Measurements from ENCODE around the gene UNK. TPM values are rescaled to one million over a fixed set of nuclear protein-coding genes. Genes with fewer than 3 reads are reported as not detected.

Gene UNK
- total RNA-seq, 2 donors from 2014 or later, result 18.4 to 59.7 TPM

DNA sequence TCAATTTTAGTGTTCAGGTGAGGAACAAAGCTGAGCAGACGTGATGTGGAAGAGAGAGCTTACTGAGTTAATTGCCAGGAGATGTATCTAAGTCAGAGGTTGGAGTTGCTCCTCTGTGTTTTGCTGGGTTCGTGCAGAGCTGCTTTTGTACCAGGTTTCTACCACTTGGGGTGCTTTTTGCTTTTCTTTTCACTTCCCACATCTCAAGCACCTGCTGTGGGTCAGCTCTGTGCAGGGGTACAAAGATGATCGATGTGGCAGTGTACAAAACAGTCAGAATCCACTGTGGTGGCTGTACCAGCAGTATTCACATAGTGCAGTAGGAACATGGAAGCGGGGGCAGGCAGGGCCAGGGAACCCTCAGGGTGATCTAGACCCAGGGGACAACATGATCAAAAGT, 14.8 kb downstream of the UNK start:
- Histone ChIP-seq H3K4me3 (no peak overlapping the region), H3K36me3 (replicated peaks in 1 of 2; ENCODE audit: insufficient read depth in 1 of 2, low read depth in 2 of 2) (peaks cover 0 to 5% of the 10 kb centered on the region in 2 donors), H3K27me3 (no peaks in the 10 kb centered on the region), H3K4me1 (no peaks in the 10 kb centered on the region), H3K9me3 (no peaks in the 10 kb centered on the region), H3K27ac (no peak overlapping the region)
- no peak for TF ChIP-seq POLR2A (IDR thresholded peaks at IDR 0.05)
- TF ChIP-seq, protein P1, sequence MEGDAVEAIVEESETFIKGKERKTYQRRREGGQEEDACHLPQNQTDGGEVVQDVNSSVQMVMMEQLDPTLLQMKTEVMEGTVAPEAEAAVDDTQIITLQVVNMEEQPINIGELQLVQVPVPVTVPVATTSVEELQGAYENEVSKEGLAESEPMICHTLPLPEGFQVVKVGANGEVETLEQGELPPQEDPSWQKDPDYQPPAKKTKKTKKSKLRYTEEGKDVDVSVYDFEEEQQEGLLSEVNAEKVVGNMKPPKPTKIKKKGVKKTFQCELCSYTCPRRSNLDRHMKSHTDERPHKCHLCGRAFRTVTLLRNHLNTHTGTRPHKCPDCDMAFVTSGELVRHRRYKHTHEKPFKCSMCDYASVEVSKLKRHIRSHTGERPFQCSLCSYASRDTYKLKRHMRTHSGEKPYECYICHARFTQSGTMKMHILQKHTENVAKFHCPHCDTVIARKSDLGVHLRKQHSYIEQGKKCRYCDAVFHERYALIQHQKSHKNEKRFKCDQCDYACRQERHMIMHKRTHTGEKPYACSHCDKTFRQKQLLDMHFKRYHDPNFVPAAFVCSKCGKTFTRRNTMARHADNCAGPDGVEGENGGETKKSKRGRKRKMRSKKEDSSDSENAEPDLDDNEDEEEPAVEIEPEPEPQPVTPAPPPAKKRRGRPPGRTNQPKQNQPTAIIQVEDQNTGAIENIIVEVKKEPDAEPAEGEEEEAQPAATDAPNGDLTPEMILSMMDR (IDR thresholded peaks at IDR 0.05), result no peak
- WGBS, 2 donors, result 81 to 96% methylated on average over 4 of the region's 4 CpGs
- intact Hi-C loops (cut with DNase I), result no loop called here
- ATAC-seq (no peak), DNase-seq (no peak)

DNA sequence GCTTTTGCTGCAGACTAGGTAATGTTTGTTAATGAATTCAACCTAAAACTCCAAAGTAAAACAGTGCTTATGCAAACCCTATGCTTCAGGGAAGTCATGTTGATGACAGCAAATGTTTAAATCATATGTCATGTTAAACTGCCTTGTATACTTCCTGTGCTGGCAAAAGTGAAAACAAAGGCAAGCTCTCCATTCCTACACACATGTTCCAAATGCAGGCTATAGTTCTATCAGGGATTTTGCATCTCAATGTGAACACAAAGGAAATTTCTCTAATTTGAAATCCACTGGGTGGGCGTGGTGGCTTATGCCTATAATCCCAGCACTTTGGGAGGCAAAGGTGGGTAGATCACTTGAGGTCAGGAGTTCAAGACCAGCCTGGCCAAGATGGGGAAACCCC, 19.3 kb downstream of the UNK start:
- TF ChIP-seq, protein P1 (IDR thresholded peaks at IDR 0.05), result no peak
- TF ChIP-seq POLR2A (IDR thresholded peaks at IDR 0.05), result no peak
- DNase-seq (no peak), ATAC-seq (no peak)
- intact Hi-C loops (cut with DNase I), result no loop called here
- H3K36me3 ChIP-seq (replicated peaks in 1 of 2; ENCODE audit: insufficient read depth in 1 of 2, low read depth in 2 of 2), result peaks cover 0 to 2% of the 10 kb centered on the region in 2 donors
- H3K9me3 ChIP-seq, result no peaks in the 10 kb centered on the region
- WGBS, 2 donors, result 86 to 93% methylated on average over 1 of the region's 1 CpG
- no peak overlapping the region for H3K4me3 ChIP-seq
- H3K27me3 ChIP-seq, result no peaks in the 10 kb centered on the region
- H3K4me1 ChIP-seq, result no peaks in the 10 kb centered on the region
- H3K27ac ChIP-seq, result no peak overlapping the region

DNA sequence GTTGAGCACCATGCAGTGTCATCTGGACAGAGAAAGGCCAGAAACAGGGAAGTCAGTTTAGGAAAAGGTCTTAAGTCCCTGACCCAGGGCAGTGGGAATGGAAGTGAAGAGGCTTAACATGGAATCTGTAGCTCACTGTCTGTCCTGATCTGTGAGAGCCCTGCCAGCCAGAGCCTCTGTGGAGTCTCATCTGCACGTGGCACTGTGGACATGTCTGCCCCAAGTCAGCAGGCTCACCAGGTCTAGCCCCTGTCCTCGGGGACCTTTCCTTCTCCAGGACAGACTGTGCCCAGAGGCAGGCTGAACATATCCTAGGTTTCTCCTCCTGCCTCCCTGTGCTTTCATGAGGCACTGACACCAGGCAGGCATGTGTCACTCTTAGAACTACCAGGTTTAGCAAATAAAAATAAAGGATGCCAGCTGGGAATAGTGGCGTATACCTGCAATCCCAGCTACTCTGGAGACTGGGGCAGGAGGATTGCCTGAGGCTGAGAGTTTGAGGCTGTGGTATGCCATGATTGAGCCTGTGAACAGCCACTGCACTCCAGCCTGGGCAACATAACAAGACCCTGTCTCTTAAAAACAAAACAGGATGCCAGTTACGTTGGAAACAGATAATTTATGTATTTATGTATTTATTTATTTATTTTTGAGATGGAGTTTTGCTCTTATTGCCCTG, 22.4 kb downstream of the UNK start:
- Histone ChIP-seq H3K36me3 (replicated peaks in 1 of 2; ENCODE audit: insufficient read depth in 1 of 2, low read depth in 2 of 2) (peaks cover under 1 to 7% of the 10 kb centered on the region in 2 donors), H3K27me3 (no peaks in the 10 kb centered on the region), H3K27ac (no peak overlapping the region), H3K4me3 (no peak overlapping the region), H3K9me3 (no peaks in the 10 kb centered on the region), H3K4me1 (peaks cover 5% of the 10 kb centered on the region)
- DNase-seq (no peak), ATAC-seq (no peak)
- TF ChIP-seq POLR2A (IDR thresholded peaks at IDR 0.05), result no peak
- TF ChIP-seq, protein P1 (IDR thresholded peaks at IDR 0.05), result no peak
- intact Hi-C loops (cut with DNase I), result no loop called here
- WGBS, 2 donors, result 77 to 84% methylated on average over 4 of the region's 4 CpGs

DNA sequence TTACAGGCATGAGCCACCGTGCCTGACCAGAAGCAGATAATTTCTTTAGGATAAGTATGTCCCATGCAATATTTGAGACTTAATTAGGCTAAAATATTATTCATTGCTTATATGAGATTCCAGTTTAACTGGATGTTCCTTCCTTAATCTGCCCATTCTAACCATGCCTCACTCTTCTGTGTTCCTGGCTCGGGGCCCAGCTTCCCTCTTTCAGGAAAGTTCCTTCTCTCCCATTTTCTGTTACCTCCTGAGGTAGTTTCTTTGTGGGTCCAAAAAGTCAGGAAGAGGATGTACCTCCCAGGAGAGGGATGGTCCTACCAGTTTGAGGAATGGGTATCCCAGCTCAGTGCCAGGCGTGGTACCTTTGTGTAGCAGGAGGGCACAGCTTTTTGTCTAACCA, 23.3 kb downstream of the UNK start:
- H3K9me3 ChIP-seq, result no peaks in the 10 kb centered on the region
- ATAC-seq (no peak), DNase-seq (no peak)
- H3K36me3 ChIP-seq (replicated peaks in 1 of 2; ENCODE audit: insufficient read depth in 1 of 2, low read depth in 2 of 2), result peaks cover 3 to 14% of the 10 kb centered on the region in 2 donors
- peaks cover 5% of the 10 kb centered on the region for H3K4me1 ChIP-seq
- H3K27ac ChIP-seq, result no peak overlapping the region
- H3K4me3 ChIP-seq, result no peak overlapping the region
- 93 to 97% methylated on average over 3 of the region's 3 CpGs for WGBS, 2 donors
- no peaks in the 10 kb centered on the region for H3K27me3 ChIP-seq
- intact Hi-C loops (cut with DNase I), result no loop called here
- TF ChIP-seq POLR2A (IDR thresholded peaks at IDR 0.05), result no peak
- TF ChIP-seq, protein P1 (IDR thresholded peaks at IDR 0.05), result no peak

DNA sequence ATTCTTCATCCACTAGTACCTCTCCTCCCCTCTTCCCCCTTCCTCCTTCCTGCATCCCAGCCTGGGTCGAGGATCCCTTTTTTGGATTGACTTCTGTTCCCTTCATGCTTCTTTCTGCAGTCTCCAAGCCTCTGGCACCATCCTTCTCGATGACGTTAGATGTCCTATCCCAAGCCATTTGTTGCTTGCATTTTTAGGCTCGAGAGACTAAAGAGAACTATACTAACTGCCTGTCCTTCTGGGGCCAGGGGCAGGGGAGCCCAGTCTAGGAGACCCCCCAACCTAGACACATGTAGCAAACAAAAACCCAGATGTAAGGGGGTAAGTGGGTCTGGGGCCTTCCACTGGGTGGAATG, 23.9 kb downstream of the UNK start:
- Histone ChIP-seq H3K4me1 (peaks cover 5% of the 10 kb centered on the region), H3K36me3 (replicated peaks in 1 of 2; ENCODE audit: insufficient read depth in 1 of 2, low read depth in 2 of 2) (peaks cover 3 to 18% of the 10 kb centered on the region in 2 donors), H3K9me3 (no peaks in the 10 kb centered on the region), H3K27me3 (no peaks in the 10 kb centered on the region), H3K27ac (peak overlapping the region in 3 of 4 donors; percentile 41 to 63 (median 44)), H3K4me3 (no peak overlapping the region)
- TF ChIP-seq, protein P1 (IDR thresholded peaks at IDR 0.05), result no peak
- TF ChIP-seq POLR2A (IDR thresholded peaks at IDR 0.05), result no peak
- DNase-seq (no peak), ATAC-seq (no peak)
- WGBS, 2 donors, result 74 to 87% methylated on average over 4 of the region's 4 CpGs
- intact Hi-C loops (cut with DNase I), result no loop called here
